Dermis blood vessel endothelial cell (primary cell): ENCODE results near the gene FAM72C. TPM values are rescaled to one million over a fixed set of nuclear protein-coding genes. Genes with fewer than 3 reads are reported as not detected.
"Not testable (repeated sequence)": the region's sequence is repeated elsewhere in the genome, so short reads cannot be mapped to it uniquely, and the experiment has no call there.

Experiments
- DNase-seq: peaks from one replicate; pipeline ENCODE4 v3.0.0; 2010
- total RNA-seq: library from RNA; depleted of rRNA; stranded (reverse); fragments of >200 nt; gene quantifications from 2 replicates; pipeline ENCODE4 v1.2.3, GENCODE V29; 2014

FAM72C gene
- total RNA-seq, 1 donor from 2014 or later: 0.34 TPM

DNA sequence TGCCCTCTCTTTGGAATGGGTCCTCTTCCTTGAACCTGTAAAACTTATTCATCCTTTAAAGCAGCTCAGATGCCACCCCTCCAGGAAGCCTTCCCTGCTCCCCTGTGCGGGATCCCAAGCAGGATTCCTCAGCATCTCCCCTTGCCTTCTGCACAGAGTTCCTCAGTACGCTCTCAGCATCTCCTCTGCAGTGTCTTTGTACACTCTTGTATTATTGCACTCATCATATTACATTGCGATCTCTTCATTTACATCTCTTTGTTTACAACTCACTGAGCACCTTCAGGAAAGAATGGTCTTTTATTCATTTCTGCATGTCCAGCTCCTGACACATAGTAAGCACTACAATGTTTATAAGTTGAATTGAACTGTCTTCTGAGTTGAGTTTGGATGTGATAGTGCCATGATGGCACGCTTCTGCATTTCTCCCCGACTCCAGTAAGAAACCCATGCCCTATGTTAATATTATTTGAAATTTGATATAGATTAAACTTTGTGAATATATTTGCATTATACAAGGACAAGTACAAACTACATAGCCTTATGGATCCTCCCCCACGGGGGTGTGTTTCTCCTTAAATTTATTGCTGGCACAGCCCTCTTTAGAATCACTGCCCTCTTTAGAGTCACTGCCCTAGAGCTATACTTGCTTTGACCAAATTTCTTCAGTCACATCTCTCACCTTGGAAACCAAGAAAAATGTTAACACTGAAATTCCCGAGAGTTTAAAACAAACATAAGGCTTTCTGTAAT is 13.1 kb upstream of the FAM72C start:
- DNase-seq: not testable (repeated sequence)

DNA sequence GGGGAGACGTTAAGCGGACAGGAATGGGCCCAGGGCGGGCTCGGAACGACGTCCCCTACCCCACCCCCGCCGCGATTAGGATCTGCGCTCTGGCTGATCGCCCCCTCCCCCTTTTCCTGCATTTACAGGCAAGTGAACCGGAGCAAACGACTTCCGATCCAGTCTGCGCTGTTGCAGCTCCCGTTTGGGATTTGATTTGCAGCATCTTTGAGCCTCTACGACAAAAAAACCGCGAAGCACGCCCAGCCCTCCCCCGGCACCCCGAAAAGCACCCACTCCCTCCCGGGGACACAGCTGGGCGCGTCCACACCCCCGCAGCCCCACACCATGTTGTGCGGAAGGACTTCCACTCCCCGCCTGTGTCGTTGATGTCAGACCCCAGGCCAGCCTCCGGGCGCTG is 2.6 kb upstream of the FAM72C start:
- DNase-seq: not testable (repeated sequence)

DNA sequence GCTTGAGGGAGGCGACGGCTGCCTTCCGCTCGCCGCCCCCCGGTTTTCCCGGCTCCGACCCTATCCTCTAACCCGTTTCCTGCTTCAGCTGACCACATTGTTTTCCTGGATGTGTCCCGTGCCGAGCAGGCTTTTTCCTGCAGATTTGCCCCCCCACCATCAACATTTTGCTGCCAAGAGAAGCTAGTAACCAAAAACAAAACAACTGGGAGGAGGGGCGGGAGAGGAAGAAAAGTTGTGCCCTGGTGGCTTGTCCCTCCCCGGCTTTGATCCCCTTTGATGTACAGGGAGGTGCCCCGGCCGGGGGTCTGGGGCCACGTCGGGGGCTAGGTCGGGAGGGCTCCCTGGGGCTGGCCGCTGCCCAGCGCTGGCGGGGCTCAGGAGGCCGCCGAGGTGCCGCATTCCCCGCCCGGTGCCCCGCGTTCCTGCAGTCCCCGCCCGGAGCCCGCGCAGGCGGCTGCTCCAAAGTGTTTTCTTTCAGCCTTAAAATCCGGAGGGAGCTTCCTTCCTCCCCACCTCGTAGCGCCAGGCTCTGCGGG is 2.2 kb upstream of the FAM72C start:
- not testable (repeated sequence) for DNase-seq

DNA sequence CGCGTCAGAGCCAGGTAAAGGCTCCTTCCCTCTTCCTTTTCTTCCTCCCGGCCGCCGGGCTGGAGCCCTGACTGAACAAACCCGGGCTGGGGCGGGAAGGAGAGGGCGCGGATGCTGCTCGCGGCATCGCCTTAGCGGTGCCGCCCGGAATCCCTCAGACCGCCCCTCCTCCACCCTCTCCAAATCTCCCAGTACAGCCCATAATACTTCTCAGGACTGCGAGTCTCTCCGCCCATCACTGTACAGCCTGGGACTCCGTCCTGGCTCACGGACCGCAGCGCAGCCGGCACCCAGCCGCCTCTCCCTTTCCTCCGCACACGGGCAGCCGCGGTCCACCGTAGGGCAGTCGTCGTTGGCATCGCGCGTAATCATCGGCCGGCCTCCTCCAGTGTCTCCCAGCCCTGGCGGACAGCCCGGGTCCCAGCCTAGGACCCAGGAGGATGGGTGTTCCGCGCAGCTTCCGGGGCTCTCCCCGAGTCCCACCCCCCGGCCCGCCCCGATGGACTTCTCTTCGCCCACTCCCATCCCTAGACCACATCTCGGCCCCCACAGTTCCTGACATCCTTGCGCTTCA is 1.1 kb upstream of the FAM72C start:
- DNase-seq: not testable (repeated sequence)

DNA sequence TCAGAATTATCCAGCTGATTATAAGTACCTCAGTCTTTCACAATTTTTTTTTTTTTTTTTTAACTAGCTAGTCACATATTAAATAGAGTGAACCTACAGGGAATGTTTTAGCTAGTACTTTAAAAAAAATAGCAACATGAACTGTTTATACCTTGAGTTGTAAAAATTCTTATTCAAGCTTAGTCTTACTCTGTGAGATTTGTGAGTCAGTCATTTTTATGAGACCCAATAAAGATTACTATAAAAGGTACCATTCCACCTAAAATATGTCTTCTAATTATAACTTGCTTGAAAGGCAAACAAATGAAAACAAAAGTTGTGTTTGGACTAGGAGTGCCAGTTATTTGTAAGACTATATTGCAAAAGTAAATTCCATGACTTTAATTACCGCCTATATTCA is 5.9 kb downstream of the FAM72C start:
- DNase-seq: not testable (repeated sequence)

DNA sequence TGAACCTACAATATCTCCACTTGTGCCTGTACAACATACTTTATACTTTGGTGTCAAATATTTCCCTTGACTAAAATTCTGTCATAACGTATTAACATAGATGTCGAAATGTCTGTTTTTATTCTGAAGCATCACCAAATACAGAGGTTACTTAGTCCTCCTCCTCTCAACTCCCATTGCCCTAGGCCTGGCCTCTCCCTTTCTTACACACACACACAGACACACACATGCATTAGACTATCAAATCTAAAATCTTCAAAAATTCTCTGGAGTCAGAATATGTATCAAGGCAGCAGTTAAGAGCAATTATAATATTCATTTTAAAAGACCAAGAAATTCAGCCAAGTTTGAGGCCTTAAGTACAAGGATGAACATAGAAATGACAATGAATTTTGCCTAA is 7.5 kb downstream of the FAM72C start:
- DNase-seq: not testable (repeated sequence)

DNA sequence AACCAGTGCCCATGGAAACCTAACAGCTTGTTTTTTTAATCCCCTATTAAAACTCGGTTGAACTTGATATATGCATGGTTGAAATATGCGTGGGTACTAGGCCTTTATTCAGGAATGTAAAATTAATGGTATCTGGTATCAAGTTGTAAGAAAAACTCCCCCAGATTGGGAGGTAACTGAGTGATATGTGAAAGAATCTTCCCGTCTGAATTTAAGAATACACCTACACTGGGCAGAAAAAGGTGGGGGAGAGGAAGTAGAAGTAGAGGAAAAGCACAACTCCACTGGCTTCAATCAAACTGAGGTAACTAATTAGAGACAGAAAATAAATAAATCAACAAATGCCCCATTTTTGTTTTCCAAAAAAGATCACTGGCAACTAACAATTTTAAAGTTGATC is 15.9 kb downstream of the FAM72C start:
- DNase-seq: not testable (repeated sequence)

DNA sequence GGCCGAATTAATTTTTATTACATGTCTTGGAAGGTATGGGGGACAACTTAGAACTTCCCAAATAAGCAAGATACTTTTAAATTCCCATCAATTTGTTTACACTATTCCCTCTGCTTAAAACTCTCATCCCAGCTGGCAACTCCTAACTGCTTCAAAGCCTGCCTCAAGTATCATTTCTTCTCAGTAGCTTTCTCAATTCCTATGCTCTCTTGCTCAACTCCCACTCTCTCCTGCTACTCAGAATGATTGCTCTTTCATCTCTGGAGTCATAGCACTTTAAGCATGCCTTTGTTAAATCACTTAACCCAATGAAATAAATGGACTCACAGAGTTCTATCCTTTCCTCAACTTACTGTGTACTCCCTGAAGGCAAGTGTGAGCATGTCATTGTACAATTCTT is 18.9 kb downstream of the FAM72C start:
- DNase-seq: not testable (repeated sequence)

DNA sequence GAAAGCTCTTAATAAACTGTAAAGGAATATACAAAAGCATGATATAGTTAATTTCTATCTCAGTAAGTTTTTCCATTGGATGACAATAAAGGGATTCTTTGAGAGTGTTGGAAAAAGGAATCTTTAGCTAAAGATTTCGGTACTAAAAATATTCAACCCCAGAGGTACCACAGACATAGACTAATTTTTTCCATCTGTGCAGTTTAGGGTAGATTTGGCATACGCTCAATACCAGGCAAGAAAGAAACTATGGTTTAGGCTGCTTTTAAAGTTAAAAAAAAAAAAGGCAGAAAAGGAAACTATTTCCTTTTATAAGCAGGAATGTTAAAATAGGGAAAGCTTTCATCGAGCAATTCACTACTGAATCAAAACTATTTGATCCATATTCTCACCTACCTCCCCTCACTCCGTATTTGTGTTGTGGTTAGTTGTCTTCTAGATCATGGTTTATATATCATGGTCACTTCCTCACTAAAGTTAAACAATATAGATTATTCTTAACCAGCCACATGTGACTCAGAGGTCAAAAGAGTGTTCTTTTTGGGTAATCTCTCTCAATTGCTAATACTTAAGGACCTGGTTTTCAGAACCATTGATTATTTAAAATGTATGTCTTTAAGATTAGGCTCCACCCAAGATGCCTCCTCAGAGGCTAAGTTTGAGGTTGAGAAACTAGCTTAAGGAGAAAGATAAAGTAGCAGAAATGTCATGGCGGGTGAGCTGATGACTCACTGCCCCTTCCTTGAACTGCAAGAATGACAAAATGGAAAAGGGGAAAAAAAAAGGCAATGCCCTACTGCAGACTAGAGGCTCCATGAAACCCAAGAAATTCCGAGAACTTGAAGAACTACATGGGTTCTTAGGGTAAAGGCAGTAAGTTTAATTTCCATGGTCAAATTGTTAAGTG is 20.0 kb downstream of the FAM72C start:
- DNase-seq: not testable (repeated sequence)

DNA sequence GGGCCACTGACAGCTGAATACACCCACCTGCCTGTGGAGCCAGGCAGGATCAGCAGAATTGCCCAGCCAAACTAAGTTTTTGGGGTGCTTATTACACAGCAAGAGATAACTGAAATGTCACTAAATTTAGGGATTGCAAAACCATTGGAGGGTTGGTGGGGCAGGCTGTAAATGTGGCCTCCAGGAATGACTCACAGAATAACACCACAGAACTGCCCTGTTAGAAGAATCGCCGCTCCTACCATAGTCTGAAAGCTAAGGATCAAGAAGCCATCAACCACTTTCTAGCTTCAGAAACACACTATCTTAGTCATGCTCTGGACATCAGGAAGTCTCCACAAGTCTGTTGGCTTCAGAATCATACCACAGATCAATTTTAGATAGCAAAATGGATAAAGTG is 24.0 kb downstream of the FAM72C start:
- not testable (repeated sequence) for DNase-seq

DNA sequence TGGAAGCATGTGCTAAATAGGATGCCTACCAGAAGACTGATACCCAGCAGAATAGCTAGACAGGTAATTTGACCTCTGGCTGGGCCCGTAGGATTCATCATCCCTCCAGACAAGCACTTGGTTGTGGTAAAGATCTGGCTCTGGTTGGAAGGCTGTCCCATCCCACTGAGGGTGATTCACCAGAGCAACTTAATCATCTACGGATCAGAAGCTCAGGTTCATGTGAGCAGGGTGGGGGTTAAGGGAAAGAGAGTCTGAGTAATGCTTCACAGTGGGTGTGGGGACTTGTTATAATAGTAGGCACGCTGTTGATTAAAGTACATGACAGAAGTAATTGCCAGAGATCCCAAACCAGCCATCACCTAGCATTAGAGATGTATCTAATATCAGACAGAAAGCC is 26.5 kb downstream of the FAM72C start:
- DNase-seq: not testable (repeated sequence)

DNA sequence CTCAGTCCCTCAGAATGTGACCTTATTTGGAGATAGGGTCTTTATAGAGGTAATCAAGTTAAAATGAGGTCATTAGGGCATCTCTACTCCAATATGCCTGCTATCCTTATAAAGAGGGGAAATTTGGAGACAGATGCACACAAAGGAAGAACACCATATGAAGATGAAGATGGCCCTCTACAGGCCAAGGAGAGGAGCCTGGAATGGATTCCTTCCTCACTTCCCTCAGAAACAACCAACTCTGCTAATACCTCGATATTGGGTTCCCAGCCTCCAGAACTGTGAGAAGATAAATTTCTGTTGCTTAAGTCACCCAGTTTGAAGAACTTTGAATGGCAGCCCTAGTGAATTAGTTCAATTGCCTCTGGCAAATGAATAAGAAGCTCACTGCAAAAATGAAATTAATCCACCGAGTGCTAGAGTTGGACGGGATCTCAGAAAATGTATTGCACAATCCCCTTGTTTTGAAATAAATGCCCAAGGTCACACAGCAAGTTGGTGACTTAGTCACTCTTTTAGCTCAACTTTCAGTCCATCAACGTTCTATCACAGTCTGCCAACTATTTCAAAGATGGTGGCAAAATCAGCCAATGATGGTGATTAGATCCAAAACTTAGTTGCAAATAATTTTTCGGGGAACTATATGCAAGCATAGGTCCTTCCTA is 27.1 kb downstream of the FAM72C start:
- DNase-seq: not testable (repeated sequence)

DNA sequence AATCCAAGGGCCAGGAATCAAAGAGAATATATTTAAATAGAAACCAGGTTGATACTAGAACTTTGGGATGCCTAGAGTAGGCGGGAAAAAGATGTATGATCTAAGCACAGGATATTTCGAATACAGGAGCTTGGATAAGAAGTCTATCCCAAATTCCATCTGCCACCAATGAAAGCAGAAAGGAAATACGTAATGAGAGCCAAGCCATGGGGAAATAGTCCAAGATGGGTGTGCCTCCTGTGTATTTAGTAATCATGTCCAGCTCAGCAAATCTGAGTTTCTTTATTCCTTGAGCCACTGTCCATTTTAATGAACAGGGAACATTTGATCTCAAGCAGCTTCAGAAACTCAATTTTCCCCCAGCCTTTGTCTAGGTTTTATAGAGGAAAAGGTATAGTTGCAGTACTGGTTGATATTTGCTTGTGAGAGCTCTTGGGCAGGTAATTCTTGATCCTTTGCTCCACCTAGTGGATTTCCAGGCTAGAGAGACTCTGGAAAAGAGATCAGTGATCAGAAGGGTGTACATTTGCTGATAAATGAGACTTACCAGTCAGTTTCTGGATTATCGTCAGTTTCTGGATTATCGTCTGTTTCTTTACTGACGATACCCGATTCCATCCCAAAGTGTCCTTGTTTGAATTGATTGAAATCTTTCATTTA is 28.3 kb downstream of the FAM72C start:
- DNase-seq: not testable (repeated sequence)

DNA sequence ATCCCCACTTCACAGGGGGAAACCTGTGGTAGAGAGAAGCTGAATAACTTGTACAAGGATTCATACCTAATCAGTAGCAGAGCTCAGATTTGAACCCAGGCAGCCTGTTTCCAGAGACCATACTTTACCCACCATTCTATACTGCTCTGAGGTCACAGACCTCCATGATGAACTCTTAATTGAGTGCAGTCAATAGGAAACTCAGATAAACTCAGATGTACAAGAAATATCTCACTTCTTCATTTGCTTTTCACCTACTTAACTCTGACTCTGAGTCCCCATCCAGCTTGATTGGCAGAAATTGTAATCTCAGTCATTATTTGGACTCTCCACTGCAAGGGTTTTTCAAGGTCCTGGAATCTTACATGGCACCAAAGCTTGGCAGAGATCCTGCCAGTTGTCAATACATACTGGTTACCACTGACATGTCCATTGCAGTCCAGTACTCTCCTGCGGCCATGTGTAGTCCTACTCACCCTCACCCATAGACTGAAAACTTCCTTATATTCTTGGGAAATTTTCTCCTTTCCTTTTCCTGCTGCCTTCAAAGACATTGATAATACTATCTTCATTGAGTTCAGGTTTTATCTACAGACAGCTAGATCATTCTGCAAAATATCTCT is 29.4 kb downstream of the FAM72C start:
- not testable (repeated sequence) for DNase-seq

DNA sequence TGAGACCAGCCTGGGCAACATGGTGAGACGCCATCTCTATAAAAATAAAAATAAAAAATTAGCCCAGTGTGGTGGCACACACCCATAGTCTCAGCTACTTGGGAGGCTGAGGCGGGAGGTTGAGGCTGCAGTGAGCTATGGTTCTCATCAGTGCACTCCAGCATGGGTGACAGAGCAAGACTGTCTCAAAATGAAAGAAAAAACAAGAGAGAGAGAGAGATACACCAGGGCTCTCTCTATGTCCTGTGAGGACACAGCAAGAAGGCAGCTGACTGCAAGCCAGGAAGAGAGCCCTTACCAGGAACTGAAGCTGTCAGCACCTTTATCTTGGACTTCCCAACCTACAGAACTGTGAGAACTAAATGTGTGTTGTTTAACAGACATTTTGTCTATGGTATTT is 32.1 kb downstream of the FAM72C start:
- not testable (repeated sequence) for DNase-seq

DNA sequence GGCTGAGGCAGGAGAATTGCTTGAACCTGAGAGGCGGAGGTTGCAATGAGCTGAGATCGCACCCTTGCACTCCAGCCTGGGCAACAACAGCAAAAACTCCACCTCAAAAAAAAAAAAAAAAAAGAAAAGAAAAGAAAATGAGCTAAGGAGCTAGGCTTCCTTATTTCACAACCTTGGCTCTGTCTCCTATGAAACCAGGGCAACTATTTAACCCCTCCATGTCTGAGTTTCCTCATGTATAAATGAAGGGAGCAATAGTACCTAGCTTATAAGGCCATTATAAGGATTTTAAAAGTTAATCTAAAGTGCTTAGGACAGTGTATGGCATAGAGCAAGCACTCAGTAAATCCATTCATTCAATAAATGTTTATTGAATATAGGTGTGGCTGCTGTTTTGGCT is 32.9 kb downstream of the FAM72C start:
- DNase-seq: not testable (repeated sequence)

DNA sequence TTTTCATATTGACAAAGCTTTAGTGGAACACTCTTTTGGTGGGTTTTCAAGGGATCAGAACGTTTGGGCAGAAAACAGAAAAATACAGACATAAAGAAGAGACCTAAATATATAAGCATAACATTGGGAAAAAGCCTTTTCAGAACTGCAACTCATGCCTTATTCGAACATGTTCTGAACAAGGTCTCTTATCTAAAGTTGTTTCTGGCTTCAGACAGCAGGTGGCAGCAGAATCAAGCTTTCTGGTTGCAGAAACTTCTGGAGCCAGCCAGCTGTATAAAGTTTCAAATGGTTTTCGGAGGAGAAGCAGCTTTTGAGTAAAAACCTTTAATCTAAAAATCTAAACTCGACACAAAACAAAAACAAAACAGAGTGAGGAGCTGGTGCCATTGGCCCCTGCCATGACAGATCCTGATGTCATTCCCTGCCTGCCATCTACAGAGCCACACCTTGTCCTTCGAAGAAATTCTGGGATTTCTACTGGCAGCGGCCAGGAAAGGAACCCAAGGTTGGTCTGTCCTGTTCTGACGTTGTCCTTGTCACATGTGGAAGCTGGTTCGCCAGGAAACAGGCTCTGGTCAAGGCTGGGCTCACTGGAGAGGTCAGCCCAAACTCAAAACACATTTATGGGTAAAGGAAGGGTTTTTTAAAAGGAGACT is 35.2 kb downstream of the FAM72C start:
- DNase-seq: peak; percentile 58

DNA sequence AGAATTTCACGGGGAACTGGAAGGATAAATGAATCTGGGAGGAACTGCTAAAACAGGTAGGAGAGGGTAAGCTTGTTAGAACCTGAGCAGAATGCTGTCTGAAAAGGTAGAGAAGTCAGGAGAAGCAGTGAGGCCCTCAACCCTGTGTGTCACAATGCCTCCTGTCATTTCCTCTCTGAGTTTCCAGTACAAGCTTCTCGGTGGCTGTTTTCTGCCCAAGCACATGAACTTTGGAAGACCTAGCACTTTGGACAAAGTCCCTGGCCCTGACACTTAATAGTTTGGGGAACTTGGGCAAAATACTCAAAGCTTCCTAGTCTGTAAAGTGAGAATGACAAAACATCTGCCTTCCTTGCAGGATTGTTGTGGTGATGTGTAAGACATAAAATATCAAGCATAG is 52.7 kb downstream of the FAM72C start:
- not testable (repeated sequence) for DNase-seq

DNA sequence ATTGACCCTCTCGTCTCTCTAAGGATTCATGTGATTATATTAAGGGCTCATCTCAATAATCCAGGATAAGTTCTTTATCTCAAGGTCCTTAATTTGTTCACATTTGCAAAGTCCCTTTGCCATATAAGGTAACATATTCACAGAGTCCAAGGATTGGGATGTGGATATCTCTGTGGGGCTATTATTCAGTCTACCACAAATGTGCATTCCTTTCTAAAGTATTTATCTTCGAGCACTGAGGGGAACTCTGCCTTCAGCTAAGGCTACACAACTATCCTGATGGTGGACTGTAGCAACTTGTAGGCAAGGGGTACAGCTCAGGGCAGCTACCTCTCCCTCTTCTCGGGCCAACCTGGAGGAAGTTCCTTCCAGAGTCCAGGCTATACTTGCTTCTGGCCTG is 53.2 kb downstream of the FAM72C start:
- not testable (repeated sequence) for DNase-seq

DNA sequence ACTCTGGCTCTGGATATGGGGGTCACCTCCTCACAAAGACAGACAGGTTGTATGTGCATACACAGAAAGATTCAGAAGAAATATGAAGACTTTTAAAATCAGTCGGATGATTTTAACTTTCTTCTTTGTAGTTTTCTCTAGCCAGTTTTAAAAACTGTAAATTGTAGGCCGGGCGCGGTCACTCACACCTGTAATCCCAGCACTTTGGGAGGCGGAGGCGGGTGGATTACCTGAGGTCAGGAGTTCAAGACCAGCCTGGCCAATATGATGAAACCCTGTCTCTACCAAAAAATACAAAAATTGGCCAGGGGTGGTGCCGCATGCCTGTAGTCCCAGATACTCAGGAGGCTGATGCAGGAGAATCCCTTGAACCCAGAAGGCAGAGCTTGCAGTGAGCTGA is 58.1 kb downstream of the FAM72C start:
- DNase-seq: not testable (repeated sequence)
